Stimulated activated CD4-positive, alpha-beta T cell treated with anti-CD3 and anti-CD28 coated beads, Interleukin-1b, Interleukin-23, amount 100 ng/mL, for 4 hours (primary cell): ENCODE results near the gene GLI3.

Source experiments
- DNase-seq, 2 donors: peaks; one replicate each; pipeline ENCODE4 v3.0.0-alpha.2; 2020; ENCODE audit warnings: low read depth in 2 of 2

Gene GLI3

DNA sequence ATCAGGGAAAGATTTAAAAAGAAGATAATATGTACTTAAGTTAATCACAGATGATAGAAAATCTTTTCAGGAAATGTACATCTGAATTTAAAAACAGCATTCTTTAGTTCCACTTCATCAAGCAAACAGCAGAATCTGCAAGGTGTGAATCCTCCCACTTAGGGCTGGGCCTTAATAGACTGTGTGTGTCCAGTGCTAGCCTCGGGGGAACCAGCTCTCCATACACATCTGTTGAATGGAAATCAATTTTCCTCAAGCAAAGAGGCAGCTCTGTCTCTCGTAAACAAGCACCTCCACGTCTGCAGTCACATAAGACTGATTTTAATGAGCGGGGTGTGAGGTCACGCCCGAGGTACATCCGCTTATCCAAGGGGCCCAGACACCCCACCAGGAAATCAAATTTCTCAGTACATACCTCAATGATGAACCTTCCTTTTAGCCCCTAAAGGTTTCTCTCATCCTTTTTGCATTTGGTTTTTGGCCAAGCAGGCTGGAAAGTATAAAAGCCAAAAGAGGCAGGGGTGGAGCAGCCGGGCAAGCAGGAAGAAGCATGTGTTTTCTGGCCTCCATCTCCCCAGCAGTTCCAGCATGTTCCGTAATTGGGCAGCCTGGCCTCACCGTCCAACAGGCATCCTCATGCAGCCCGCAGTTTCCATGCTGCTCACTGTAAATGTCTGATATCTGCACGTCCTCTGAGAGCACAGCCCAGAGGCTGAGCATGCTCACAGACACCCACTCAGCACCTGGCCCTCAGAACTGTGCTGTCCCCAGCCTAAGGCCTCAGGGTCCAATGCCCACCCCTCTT is 131.3 kb downstream of the GLI3 start:
- no peak for DNase-seq

- DNase-seq, result no peak
Observed at GRCh38 chr7:42104694-42105093, 132.3 kb downstream of the GLI3 start.

DNA sequence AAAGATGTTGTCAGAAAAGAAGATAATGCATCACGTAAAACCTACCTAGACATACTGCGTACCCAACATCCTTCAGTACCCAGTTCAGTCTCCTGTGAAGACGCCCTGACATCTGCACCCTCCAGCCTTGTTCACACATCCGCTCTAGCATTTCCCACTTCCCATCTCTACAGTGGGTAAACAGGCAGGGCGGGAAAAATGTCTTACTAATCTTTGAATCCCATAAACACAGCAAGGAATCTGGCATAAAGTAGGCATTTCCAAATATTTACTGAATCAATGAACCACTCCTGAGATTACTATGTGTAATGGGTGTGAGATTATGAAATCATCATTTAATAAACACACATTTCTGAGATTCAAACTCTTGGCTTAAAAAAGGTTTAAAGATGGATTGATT is 132.8 kb downstream of the GLI3 start:
- no peak for DNase-seq

- DNase-seq, result no peak
Observed at GRCh38 chr7:42103456-42103855, 133.6 kb downstream of the GLI3 start.

GRCh38 chr7:42103020-42103419 is 134.0 kb downstream of the GLI3 start:
- DNase-seq, result no peak

DNA sequence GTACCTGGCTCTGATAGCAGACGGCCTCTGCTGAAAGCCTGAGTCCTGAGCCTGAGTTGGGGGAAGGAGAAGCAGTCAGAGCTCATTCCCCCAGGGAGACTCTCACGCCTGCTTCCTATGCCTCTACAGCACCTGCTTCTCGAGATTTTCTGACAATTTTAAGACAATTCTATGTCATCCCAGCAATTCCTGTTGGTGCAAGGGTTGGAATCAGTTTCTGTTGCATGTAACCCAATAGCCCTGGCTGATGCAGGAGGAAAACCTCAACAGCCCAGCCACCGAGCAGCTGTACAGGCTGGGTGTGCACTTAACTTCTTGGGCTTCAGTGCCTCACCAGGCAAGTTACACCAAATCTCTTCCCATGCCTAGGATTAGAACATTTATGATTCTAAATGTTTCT is 134.7 kb downstream of the GLI3 start:
- DNase-seq, result no peak

- no peak for DNase-seq
Observed at GRCh38 chr7:42100156-42100508, 136.9 kb downstream of the GLI3 start.

- no peak for DNase-seq
Observed at GRCh38 chr7:42099470-42100155, 137.4 kb downstream of the GLI3 start.

DNA sequence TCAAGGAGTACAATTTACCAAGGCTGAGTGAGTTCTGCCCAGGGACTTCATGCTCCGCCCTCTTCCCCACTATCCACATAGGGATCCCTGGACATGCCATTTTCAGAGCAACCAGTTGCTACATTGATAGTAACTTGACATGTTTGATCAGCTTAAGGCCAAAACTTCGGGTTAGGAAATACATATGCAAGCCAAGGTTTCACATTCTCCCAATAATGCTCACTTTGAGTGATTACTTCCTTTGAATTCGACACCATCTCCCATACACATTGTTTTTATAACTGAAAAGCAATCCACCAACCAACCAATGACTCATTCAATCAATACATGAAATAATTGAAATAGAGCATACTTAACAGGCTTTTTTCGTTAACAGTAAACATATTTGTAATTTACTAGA is 137.9 kb downstream of the GLI3 start:
- no peak for DNase-seq

GRCh38 chr7:42097752-42098151 is 139.3 kb downstream of the GLI3 start:
- DNase-seq, result no peak

DNA sequence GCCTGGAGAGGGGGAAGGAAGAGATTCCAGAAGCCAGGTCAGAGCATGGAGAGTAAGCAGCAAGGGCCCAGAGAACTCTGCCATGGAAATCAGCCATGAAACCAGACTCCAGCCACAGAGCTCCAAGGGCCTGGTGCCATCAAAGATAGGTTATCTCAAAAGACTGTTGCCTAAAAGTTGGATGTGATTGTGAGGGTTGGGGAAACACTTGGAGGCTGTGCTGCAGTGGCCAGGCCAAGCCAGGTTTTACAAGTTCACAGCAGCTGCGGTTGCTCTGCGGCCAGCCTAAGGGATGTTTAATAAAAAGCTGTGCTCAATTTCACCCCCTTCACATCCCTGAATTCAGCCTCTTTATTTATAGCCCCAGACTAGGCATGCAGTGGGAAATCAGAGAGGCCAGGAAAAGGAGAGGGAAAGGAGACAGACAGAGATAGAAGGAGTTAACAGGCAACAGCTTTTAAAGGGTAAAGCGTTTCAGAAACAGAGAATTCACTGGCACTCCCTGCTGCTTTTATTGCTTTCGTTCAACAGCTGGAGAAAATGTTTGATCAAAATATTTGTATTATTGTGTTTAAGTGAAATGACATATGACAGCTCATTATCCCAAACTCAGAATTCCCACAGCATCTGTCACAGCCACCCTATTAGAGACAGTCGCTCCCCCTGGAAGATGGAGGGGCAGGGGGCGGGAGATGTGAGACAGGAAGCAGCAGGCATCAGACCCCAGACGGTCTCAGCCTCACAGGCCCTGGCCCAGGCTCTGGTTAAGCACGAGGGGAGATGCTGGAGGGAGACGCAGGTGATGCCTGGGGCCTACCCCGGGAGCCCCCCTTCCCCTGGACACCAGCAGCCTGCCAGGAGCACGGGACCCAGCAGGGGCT is 140.1 kb downstream of the GLI3 start:
- DNase-seq, result no peak

DNA sequence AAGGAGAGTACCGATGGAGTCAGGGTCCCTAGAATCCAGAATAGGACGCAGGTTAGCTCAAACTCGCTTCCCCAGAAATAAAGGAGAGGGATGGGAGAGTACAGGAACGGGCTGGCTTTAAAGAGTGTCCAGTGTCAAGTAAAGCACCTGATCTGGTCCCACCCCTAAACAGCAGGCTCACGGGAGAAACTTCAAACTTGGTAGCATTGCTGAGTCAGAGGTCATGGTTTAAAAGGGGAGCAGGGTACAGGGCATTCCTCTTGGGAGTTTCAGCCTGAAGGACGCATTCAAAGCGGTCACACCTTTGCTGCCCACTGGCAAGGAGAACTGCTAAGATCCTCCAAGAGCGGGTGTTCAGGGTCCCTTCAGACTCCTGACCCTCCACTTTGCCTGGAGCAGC is 140.7 kb downstream of the GLI3 start:
- DNase-seq, result no peak

DNA sequence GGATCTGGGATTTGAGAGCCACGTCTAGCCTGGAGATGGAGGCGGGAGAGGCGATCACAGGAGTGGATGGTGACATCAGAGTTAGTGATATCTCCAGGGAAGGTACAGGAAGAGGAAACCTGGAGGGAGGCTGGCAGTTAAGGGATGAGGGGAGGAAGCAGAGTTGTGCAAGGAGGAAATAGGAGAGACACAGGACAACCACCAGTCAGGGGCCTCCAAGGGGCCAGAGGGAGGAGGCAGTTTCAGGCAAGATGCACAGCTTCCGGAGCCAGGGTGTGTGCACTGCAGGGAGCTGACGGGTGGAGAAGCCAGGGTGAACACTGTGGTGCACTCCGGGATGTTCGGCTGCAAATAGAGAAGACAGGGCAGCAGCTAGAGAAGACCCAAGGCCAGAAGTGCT is 141.2 kb downstream of the GLI3 start:
- DNase-seq, result no peak

DNA sequence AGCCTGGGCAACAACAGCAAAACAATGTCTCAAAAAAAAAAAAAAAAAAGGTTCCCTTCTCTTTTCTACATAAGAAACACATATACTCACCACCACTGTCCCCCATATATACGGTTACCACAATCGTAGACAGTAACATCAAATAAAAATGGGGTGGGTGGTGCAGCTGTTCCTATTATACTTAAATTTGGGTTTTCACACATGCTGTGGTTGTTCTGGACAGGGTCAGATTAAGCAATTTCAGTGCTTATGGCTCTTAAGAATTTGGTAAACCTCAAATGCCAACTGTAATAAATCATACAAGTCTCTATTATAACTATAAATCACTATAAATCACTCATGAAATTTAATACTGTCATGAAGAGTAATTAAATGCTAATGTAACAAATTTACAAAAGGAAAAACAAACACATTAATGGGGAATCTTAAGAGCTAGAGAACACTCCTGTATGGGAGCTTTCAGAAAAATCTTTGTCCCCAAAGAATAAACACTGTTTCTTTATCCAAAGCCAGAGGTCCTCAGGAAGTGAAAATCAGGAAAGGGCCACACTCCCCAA is 143.6 kb downstream of the GLI3 start:
- DNase-seq, result no peak

GRCh38 chr7:42091461-42092291 is 145.3 kb downstream of the GLI3 start:
- no peak for DNase-seq

DNA sequence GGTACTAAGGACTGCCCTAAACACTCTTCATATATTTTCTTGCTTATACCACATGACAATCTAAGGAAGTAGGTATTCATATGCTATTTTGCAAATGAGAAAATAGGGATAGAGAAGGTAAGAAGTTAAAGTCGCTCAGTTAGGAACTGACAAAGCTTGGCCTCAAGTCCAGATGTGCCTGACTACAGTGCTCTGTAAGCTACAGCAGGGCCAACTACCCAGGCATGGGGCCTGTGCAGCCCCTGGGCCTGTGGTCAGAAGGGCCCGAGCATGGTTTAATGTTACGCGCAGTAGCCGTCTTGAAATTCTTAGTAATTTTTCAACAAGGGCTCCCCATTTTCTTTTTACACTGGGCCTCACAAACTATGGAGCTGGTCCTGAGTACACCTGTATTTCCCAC is 146.2 kb downstream of the GLI3 start:
- no peak for DNase-seq

DNA sequence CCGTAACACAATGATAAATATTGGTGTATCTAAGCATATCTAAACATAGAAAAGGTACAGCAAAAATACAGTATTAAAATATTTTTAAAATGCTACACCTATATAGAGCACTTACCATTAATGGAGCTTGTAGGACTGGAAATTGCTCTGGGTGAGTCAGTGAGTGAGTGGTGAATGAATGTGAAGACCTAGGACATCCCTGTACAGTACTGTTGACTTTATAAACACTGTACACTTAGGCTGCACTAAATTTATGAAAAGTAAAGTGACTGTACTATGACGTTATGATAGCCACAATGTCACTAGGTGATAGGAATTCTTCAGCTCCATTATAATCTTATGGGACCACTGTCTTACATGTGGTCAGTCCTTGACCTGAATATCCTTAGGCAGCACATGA is 147.0 kb downstream of the GLI3 start:
- DNase-seq, result no peak

DNA sequence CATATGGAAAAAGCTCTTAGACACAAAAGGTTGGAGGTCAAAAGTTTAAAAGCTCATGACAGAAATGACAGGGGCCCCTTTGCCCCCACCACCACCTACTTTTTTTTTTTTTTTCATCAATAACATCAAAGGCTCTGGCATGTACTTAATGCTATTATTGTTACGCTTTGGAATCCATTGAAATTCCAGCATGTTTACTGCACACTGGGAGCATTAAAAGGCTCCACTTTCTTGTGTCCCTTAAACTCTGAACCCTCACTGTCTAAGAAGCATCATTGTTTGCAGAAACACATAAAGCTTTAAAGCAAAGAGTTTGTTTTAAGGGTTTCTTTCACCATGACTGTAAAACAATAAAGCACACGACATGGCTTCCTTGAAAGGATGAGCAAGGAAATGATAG is 149.4 kb downstream of the GLI3 start:
- DNase-seq, result no peak

DNA sequence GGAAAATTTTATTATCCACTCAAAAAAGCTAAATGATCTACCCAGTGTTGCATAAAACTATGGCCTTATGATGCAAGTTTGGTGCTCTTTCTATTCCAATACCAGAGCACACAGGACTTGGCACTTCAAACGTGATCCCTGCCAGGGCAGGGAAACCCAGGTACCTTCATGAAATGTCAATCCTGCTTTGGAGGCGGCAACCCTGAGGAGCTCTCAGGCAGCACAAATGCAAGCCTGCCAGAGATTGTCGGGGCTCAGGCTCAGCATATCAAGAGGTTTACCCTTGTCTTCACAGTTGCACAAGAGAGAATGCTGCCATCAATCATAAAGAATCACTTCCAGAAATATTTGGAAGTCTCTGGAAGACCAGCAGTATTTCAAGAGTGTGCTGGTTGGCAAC is 151.5 kb downstream of the GLI3 start:
- no peak for DNase-seq

DNA sequence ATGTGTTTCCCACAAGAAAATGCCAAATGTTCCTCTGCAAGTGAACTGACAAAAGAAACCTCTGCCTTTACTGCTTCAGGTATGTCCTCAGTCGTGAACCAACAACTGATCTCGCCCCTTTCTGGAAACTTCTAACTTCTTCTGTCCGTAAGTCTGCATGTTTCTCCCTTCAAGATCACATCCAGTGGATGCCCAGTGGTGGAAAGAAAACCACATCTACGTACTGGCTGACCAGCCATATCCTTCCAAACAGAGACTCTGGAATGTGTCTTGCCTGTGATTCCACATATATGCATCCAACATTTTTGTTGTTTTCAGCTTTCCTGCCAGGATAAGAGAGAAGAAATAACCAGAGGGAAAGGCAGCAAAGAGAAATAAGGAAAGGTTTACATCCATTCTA is 152.7 kb downstream of the GLI3 start:
- DNase-seq, result no peak

- no peak for DNase-seq
Observed at GRCh38 chr7:42083284-42083683, 153.7 kb downstream of the GLI3 start.
